IgD-negative memory B cell (primary cell): ENCODE results near the gene RAB11FIP4. TPM values are rescaled to one million over a fixed set of nuclear protein-coding genes. Genes with fewer than 3 reads are reported as not detected.

ENCODE experiments used
- H3K27ac Mint-ChIP-seq, 3 donors: one replicate each; pipeline ENCODE4 v1.8.0; 2020 to 2022; ENCODE audit warnings: mild to moderate bottlenecking in 3 of 3, mixed read lengths in 3 of 3, moderate library complexity in 1 of 3
- H3K27me3 Mint-ChIP-seq: one replicate; pipeline ENCODE4 v1.8.0; 2021; ENCODE audit warnings: mixed read lengths
- H3K36me3 Mint-ChIP-seq: one replicate; pipeline ENCODE4 v1.8.0; 2020; ENCODE audit warnings: mild to moderate bottlenecking, mixed read lengths
- H3K4me1 Mint-ChIP-seq, 3 donors: one replicate each; pipeline ENCODE4 v1.8.0; 2020 to 2022; ENCODE audit warnings: mixed read lengths in 3 of 3, mild to moderate bottlenecking in 1 of 3
- H3K4me3 Mint-ChIP-seq, 4 donors: one replicate each; pipeline ENCODE4 v1.8.0; 2020 to 2022; ENCODE audit warnings: mild to moderate bottlenecking in 4 of 4, mixed read lengths in 4 of 4, moderate library complexity in 3 of 4
- H3K9me3 Mint-ChIP-seq, 3 donors: one replicate each; pipeline ENCODE4 v1.8.0; 2020 to 2021; ENCODE audit warnings: mixed read lengths in 3 of 3, mild to moderate bottlenecking in 1 of 3
- polyA plus RNA-seq: library from polyadenylated mRNA; unstranded; fragments of 300-500 nt; fragmentation: Illumina TruSeq; gene quantifications from one replicate; pipeline ENCODE4 v1.2.3, GENCODE V29; 2021

RAB11FIP4 gene
- polyA plus RNA-seq, 1 donor from 2014 or later = 21.0 TPM

DNA sequence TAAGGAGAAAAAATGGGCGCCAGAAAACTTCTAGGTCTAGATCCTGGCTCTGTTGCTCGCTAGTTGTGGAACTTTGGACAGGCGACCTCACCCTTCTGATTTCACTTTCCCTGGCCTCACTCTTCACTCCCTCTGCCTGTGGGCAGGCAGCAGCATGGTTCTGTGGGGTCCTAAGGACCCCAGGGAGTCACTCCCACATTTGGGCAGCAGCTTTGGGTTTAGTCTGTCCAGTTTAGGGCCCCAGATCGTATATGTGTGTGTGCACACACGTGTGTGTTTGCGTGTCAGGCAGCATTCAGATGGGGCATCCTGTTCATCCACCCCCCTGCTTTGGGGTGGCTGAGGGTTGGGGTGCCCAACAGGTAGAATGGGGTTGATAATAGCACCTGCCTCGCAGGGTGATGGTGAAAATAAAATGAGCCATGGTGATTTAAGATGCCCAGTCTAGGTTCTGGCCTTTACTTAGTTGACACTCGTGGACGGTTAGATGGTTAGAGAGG is 102.2 kb downstream of the RAB11FIP4 start:
- Mint-ChIP-seq H3K36me3 (peaks cover 2% of the 10 kb centered on the region), H3K27me3 (no peaks in the 10 kb centered on the region), H3K4me3 (peak overlapping the region; percentile 74 to 88 (median 78)), H3K27ac (peak overlapping the region; percentile 96 to 97 (median 96)), H3K9me3 (no peaks in the 10 kb centered on the region), H3K4me1 (peaks cover 45 to 82% (median 54%) of the 10 kb centered on the region in 3 donors)

DNA sequence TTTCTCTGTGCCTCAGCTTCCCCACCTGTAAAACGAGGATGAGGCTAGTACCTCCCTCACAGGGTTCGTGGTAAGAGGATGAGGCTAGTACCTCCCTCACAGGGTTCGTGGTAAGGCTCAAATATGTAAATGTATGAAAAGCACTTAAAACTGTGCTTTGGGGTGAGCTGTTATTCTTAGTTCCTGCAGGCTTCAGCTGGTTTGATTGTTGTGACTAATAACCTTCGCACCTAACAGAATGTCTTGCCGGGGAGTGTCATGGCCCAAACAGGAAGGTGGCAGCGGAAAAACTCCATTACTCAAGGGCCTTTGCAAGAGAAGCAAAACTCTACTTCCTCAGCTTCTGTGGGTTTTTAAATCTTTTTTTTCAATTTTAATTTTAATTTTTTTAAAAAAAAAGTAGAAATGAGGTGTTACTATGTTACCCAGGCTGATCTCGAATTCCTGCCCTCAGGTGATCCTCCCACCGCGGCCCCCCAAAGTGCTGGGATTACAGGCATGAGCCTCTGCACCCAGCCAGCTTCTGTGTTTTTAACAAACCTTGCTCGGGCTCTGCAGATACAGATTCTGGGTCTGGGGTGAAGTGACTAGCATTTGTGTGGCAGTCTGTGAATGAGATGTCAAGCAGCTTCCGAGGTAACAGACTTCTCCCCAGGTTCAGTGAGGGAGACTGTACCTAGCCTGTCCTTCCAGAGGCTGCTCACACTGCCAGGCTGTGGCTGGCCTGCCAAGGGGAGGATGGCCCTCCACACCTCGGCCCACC is 103.0 kb downstream of the RAB11FIP4 start:
- H3K9me3 Mint-ChIP-seq = no peaks in the 10 kb centered on the region
- peak overlapping the region; percentile 74 to 88 (median 78) for H3K4me3 Mint-ChIP-seq
- H3K27me3 Mint-ChIP-seq = no peaks in the 10 kb centered on the region
- H3K4me1 Mint-ChIP-seq = peaks cover 45 to 79% (median 49%) of the 10 kb centered on the region in 3 donors
- H3K27ac Mint-ChIP-seq = peak overlapping the region; percentile 96 to 97 (median 96)
- peaks cover 2% of the 10 kb centered on the region for H3K36me3 Mint-ChIP-seq

DNA sequence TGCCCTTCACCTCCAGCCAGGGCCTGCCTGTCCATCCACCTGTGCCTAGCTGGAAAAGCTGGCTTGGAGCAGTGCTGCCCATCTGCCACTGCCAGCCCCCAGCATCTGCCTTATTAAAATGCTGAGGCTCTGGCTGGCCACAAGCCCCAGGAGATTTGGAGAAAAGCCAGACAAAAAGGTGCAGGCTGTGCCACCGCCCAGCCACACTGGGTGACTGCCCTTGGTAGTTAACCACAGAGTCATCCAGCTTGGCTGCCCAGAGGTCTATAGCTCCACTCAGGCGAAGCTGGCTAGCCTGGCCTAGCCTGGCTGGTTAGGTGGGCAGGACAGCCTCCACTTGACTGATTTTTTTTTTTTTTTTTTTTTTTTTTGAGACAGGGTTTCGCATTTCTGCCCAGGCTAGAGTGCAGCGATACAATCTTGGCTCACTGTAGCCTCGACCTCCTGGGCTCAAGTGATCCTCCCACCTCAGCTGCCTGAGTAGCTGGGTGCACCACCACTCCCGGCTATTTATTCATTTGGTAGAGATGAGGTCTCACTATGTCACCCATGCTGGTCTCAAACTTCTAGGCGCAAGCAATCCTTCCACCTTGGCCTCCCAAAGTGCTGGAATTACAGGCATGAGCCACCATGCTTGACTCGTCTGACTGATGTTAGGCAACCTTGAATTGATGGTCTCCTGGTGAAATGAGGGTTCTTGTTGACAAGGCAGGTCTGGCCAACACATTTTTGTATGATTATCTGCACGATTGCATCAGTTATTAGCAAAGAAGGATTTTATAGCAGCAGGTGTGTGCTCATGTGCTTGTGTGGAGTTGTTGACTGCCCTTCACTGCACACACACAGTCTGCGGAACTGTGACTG is 103.8 kb downstream of the RAB11FIP4 start:
- Mint-ChIP-seq H3K27ac (peak overlapping the region; percentile 96 to 97 (median 96)), H3K4me3 (peak overlapping the region; percentile 34 to 88 (median 78)), H3K36me3 (peaks cover 2% of the 10 kb centered on the region), H3K4me1 (peaks cover 42 to 72% (median 43%) of the 10 kb centered on the region in 3 donors), H3K27me3 (no peaks in the 10 kb centered on the region), H3K9me3 (no peaks in the 10 kb centered on the region)

DNA sequence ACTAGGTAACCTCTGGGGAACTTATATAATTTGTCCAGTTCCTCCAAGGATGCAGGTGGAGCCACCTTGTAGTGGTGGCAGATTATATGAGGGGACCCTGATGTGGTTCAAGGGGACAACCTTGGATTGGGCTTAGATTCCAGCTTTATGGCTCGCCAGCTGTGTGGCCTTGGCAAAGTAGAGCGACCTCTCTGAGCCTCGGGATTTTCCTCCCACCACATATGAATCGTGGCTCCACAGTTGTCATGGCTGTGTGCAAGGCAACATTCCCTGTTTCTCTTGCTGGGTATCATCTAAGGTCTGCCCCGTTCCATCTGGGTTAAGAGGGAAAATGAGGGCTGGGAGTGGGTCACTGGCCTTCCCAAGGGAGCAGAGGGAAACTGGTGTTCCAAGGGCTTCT is 104.6 kb downstream of the RAB11FIP4 start:
- H3K4me1 Mint-ChIP-seq = peaks cover 35 to 64% (median 37%) of the 10 kb centered on the region in 3 donors
- H3K27ac Mint-ChIP-seq = peak overlapping the region in 2 of 3 donors; percentile 37 to 96
- H3K4me3 Mint-ChIP-seq = peak overlapping the region in 2 of 4 donors; percentile 55 to 88
- no peaks in the 10 kb centered on the region for H3K9me3 Mint-ChIP-seq
- no peaks in the 10 kb centered on the region for H3K27me3 Mint-ChIP-seq
- peaks cover 2% of the 10 kb centered on the region for H3K36me3 Mint-ChIP-seq

DNA sequence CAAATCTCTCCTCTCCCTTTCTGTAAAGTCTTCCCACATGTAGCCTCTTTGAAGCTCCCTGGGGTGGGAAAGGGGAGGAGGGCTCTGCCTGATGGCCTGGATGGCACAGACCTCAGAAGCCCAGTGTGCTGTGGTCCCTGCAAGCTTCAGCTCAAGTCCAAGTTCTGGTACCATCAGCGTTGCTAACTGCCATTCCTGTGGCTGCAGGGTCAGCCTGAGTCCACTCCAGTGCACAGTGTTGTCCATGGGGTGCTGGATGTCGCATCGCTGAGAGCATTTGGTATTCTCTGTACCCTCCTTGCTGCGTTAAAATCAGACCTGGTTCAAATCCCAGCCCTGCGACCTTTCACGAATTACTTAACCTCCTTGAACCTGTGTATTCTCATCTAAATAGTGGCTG is 105.1 kb downstream of the RAB11FIP4 start:
- H3K4me3 Mint-ChIP-seq = peak overlapping the region in 2 of 4 donors; percentile 5 to 55
- H3K27me3 Mint-ChIP-seq = no peaks in the 10 kb centered on the region
- H3K4me1 Mint-ChIP-seq = peaks cover 30 to 61% (median 32%) of the 10 kb centered on the region in 3 donors
- no peaks in the 10 kb centered on the region for H3K9me3 Mint-ChIP-seq
- H3K27ac Mint-ChIP-seq = peak overlapping the region; percentile 37 to 96 (median 77)
- peaks cover 2% of the 10 kb centered on the region for H3K36me3 Mint-ChIP-seq

DNA sequence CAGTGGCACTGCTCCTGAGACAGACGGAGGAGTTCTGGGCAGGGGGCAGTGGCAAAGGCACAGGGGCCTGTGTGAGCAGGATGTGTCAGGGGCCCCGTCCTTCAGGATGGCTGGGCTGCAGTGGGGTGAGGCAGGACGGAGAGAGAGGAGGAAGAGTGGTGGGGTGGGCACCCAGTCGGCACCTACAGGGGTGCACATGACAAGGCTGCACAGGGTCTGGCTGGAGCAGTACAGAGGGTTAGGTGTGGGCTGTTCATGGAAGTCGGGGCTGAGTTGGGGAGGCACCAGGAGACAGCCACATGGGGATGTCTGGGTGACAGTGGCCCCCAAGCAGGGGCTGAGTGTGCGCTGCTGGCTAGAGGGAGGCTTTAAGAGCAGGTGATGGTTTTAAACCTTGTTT is 106.0 kb downstream of the RAB11FIP4 start:
- no peaks in the 10 kb centered on the region for H3K9me3 Mint-ChIP-seq
- H3K36me3 Mint-ChIP-seq = peaks cover 2% of the 10 kb centered on the region
- no peaks in the 10 kb centered on the region for H3K27me3 Mint-ChIP-seq
- peaks cover 26 to 54% (median 27%) of the 10 kb centered on the region in 3 donors for H3K4me1 Mint-ChIP-seq
- peak overlapping the region in 1 of 4 donors; percentile 88 for H3K4me3 Mint-ChIP-seq
- peak overlapping the region; percentile 49 to 77 (median 71) for H3K27ac Mint-ChIP-seq

DNA sequence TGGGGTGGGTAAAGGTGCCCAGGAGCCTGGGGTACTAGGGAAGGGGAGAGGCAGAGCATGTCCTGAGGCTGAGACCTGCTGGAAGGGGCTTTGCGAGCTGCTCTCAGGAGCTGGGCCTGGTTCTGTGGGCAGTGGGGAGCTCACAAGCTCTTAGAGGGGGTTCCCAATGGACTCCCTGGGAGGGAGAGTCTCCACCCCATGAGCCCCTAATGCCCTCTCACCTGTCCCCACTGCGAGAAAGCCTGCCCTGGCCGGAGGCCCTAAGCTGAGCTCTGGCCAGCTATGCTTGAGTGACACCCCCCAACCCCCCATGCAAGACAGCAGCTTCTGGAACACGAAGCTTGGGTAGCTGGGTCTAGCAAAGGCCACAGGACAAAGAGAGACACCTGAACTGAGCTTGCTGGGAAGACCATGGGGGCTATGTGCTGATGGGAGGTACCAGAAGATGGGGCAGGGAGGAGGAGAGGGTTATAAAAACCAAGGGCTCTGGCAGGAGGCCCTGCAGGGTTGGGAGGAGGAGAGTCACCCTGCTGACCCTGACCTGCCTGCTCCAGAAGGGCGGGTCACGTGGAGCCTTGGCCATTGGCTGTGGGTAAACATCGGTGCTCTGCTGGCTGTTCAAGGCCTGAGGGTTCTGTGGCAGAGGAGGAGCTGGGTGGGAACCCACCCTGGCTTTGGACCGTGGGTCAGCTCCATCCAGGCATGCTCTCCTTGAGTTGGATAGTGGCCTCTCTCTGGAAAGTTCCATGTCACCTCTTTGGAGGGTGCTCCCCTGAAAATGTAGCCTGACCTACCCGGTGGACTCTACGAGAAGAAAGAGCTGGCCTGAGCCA is 106.7 kb downstream of the RAB11FIP4 start:
- no peaks in the 10 kb centered on the region for H3K27me3 Mint-ChIP-seq
- peaks cover 19 to 49% (median 22%) of the 10 kb centered on the region in 3 donors for H3K4me1 Mint-ChIP-seq
- no peaks in the 10 kb centered on the region for H3K9me3 Mint-ChIP-seq
- H3K27ac Mint-ChIP-seq = peak overlapping the region in 1 of 3 donors; percentile 71
- peak overlapping the region in 1 of 4 donors; percentile 17 for H3K4me3 Mint-ChIP-seq
- peaks cover 4% of the 10 kb centered on the region for H3K36me3 Mint-ChIP-seq

DNA sequence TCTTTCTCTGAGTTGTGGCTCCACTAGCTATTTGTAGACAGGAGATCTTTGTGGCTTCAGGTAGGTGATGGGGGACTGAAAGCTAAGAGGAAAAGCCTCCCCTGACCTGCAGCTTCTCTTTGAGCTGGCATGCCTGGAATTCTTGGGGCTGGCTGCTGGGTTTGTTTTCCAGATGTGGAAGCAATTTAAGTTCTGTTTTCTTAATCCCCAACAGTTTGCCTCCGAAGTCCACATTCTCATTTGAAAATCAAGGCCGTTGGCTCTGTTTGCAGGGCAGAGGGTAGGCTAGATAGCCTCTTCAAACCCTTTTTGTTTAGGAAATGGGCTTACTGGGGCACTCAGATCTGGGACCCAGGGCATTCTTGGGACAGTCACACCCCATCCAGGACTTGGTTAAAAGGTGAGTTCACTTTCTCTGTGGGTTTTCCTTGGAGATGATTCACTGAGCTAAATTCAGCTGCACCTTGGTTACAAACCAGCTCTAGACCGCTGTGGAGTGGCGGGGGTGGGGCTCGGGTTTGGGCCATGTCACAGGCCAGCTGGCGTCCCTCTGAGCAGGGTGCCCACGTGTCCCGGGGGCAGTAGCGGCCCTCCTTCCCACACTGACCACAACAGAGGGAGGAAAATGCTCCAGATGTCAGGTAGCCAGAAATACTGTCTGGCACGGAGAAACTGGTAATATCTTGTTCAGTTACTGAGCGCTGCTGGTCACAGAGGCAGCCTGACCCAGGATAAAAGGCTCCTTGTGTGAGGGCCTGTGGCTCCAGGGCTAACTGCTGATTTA is 108.5 kb downstream of the RAB11FIP4 start:
- peak overlapping the region in 2 of 3 donors; percentile 39 to 53 for H3K27ac Mint-ChIP-seq
- no peaks in the 10 kb centered on the region for H3K9me3 Mint-ChIP-seq
- peaks cover 4% of the 10 kb centered on the region for H3K36me3 Mint-ChIP-seq
- H3K27me3 Mint-ChIP-seq = no peaks in the 10 kb centered on the region
- peaks cover 18 to 43% (median 18%) of the 10 kb centered on the region in 3 donors for H3K4me1 Mint-ChIP-seq
- no peak overlapping the region for H3K4me3 Mint-ChIP-seq

DNA sequence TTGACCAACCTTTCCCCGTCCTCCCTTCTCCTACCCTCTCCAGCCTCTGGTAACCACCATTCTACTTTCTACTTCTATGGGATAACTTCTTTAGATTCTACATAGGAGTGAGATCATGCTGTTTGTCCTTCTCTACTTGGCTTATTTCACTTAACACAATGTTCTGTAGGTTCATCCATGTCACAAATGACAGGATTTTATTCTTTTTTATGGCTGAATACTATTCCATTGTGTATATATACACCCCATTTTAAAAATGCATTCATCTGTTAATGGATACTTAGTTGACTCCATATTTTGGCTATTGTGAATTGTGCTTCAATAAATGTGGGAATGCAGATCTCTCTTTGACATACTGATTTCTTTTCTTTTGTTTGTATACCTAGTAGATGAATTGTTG is 115.0 kb downstream of the RAB11FIP4 start:
- H3K27me3 Mint-ChIP-seq = no peaks in the 10 kb centered on the region
- H3K36me3 Mint-ChIP-seq = peaks cover 8% of the 10 kb centered on the region
- peaks cover 27 to 58% (median 48%) of the 10 kb centered on the region in 3 donors for H3K4me1 Mint-ChIP-seq
- H3K4me3 Mint-ChIP-seq = peak overlapping the region in 2 of 4 donors; percentile 36 to 63
- H3K27ac Mint-ChIP-seq = peak overlapping the region; percentile 21 to 86 (median 68)
- no peaks in the 10 kb centered on the region for H3K9me3 Mint-ChIP-seq

DNA sequence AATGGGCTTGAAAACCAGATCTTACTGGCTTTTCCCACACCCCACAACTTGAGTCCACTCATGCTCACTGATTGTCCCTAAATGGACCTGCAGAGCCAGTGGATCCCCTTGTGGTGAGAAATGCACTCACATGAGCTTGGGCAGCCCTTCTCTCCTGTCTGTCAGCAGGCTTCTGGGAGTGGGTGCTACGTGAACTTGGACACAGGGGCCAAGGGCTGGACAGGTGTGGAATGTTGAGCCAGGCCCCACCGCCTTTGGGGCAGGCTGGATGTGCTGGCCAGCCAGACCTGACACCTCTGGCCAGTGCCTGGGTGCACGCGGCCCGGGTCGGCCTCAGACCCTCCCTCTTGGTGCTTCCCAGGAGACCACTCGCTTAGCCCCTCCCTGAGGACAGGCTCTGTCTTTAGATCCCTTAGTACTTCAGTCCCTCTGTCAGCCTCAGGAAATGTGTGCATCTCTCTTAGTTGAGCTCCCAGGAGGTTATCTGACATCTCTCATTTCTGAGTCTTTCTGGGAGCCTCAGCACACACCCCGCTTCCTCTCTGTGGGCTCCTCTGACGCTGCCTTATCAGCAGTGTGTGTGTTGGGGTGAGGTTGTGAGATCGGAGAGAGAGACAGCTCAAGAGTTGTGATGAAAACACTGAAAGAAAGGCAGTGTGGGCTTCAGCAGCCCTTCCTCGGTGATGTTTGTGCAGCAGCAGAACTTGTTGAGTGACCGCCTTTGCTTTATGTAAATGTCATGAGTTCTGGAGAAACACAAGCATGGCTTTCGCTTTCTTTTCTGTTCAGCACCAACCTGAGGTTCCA is 117.0 kb downstream of the RAB11FIP4 start:
- H3K27me3 Mint-ChIP-seq = no peaks in the 10 kb centered on the region
- H3K4me1 Mint-ChIP-seq = peaks cover 22 to 56% (median 46%) of the 10 kb centered on the region in 3 donors
- H3K27ac Mint-ChIP-seq = peak overlapping the region; percentile 71 to 94 (median 80)
- peaks cover 4% of the 10 kb centered on the region for H3K36me3 Mint-ChIP-seq
- peak overlapping the region; percentile 71 to 94 (median 90) for H3K4me3 Mint-ChIP-seq
- H3K9me3 Mint-ChIP-seq = no peaks in the 10 kb centered on the region

DNA sequence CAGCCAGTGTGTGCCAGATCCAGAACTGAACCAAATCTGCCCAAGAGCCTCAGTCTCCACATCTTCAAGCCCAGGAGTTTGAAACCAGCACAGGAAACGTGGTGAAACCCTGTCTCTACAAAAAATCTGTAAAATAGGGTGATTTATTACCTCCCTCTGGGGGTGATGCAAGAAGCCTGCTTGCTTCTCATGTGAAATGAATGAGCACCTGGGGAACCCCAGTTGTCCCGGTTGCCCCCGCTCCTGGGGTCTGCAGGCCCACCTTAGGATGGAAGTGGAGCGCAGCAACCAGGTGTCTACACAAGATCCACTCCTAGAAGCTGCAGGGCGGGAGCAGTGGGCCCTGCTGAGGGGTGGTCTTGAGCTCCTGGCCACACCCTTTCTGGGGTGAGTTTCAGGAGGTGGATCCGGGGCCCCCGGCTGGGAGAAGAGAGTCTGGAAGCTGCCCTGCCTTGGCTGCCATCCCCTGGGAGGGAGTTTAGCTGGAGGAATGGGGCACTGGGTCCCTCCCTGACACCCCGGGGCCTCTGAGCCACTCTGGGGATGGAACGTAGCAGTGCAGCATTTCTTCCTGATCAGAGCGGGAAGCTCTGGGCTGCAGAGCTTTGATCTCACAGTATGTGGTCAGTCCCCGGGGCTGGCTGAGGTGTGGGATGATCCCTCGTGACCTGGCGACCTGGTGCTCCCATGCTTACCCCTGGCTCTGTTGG is 117.8 kb downstream of the RAB11FIP4 start:
- H3K27ac Mint-ChIP-seq = peak overlapping the region; percentile 71 to 94 (median 80)

DNA sequence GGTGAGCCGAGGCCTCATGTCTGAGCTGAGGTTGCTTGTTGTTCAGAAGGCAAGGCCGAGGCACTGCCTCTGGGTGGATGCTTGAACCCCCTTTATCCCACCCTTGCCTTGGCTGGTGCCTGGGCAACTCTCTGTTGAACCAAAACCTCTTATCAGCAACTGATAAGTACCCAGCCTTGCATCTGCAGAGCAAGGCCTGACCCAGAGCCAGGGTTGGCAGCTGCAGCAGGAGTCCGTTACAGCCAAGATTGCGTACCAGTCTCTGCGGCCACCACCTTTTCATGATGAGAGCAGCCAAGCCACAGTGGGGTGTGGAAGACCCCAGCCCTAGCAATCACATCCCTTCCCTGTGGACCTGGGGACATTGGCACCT is 118.3 kb downstream of the RAB11FIP4 start:
- Mint-ChIP-seq H3K9me3 (no peaks in the 10 kb centered on the region), H3K27ac (peak overlapping the region; percentile 71 to 94 (median 77)), H3K4me3 (peak overlapping the region in 3 of 4 donors; percentile 63 to 94 (median 84)), H3K4me1 (peaks cover 18 to 51% (median 42%) of the 10 kb centered on the region in 3 donors), H3K36me3 (peaks cover 4% of the 10 kb centered on the region), H3K27me3 (no peaks in the 10 kb centered on the region)

More for the DNA sequence above, 117.8 kb downstream of the RAB11FIP4 start:
- Mint-ChIP-seq H3K27me3 (no peaks in the 10 kb centered on the region), H3K36me3 (peaks cover 4% of the 10 kb centered on the region), H3K9me3 (no peaks in the 10 kb centered on the region), H3K4me3 (peak overlapping the region; percentile 71 to 94 (median 90)), H3K4me1 (peaks cover 18 to 53% (median 42%) of the 10 kb centered on the region in 3 donors)
